ENCODE results near the gene TSHZ3.

GRCh38 chr19:31262725-31263191 is 86.5 kb downstream of the TSHZ3 start:
- TF ChIP-seq POLR2A (IDR thresholded peaks at IDR 0.05) (no peak), CTCF (IDR thresholded peaks at IDR 0.05) (no peak)

Measured in esophagus squamous epithelium (tissue), 4 donors.